HG03175 (cell line): ENCODE data around the gene SDK2.
"Not testable (repeated sequence)": the region's sequence is repeated elsewhere in the genome, so short reads cannot be mapped to it uniquely, and the experiment has no call there.

Experiments used
- ATAC-seq: cut with Tn5 transposase; IDR thresholded peaks from one replicate; pipeline ENCODE4 v1.9.1; 2021; ENCODE audit warnings: mild to moderate bottlenecking, moderate library complexity; ENCODE audit not compliant: unreplicated experiment

Gene SDK2

GRCh38 chr17:73315471-73315870, 328.8 kb downstream of the SDK2 start:
- ATAC-seq = no peak

- no peak for ATAC-seq
Observed at GRCh38 chr17:73313526-73314127, 330.6 kb downstream of the SDK2 start.

GRCh38 chr17:73312887-73313286, 331.4 kb downstream of the SDK2 start:
- not testable (repeated sequence) for ATAC-seq

- peak; percentile 92 for ATAC-seq
Observed at GRCh38 chr17:73311781-73312641, 332.2 kb downstream of the SDK2 start, which contains the start of gene CDC42EP4. Gene CDC42EP4, minus strand, starts transcription at chr17:73312001. Its CDS starts 25,501 bp downstream, at chr17:73286500.

- ATAC-seq = peak; percentile 14
Observed at GRCh38 chr17:73311428-73311780, 332.8 kb downstream of the SDK2 start.

- ATAC-seq = no peak
Observed at GRCh38 chr17:73309727-73310596, 334.3 kb downstream of the SDK2 start.

- ATAC-seq = not testable (repeated sequence)
Observed at GRCh38 chr17:73308959-73309358, 335.3 kb downstream of the SDK2 start.

- ATAC-seq = no peak
Observed at GRCh38 chr17:73308017-73308823, 336.0 kb downstream of the SDK2 start.

GRCh38 chr17:73307130-73307529, 337.1 kb downstream of the SDK2 start:
- no peak for ATAC-seq

- ATAC-seq = no peak
Observed at GRCh38 chr17:73305845-73306836, 338.1 kb downstream of the SDK2 start.

GRCh38 chr17:73304971-73305812, 339.1 kb downstream of the SDK2 start:
- ATAC-seq = no peak

- no peak for ATAC-seq
Observed at GRCh38 chr17:73304438-73304837, 339.8 kb downstream of the SDK2 start.

- ATAC-seq = no peak
Observed at GRCh38 chr17:73302189-73302588, 342.1 kb downstream of the SDK2 start.

GRCh38 chr17:73301369-73301768, 342.9 kb downstream of the SDK2 start:
- no peak for ATAC-seq

- ATAC-seq = no peak
Observed at GRCh38 chr17:73300392-73300791, 343.9 kb downstream of the SDK2 start.

- ATAC-seq = no peak
Observed at GRCh38 chr17:73297934-73298861, 346.0 kb downstream of the SDK2 start.

GRCh38 chr17:73293480-73293911, 350.7 kb downstream of the SDK2 start:
- no peak for ATAC-seq
